ENCODE results near the gene MDP1. TPM values are rescaled to one million over a fixed set of nuclear protein-coding genes. Genes with fewer than 3 reads are reported as not detected.

The MDP1 gene
- total RNA-seq, 4 donors from 2014 or later = 5.6 to 137 (median 24.2) TPM

- Histone ChIP-seq H3K27ac (no peak overlapping the region), H3K4me3 (no peak overlapping the region), H3K4me1 (no peaks in the 10 kb centered on the region), H3K36me3 (no peaks in the 10 kb centered on the region), H3K27me3 (no peaks in the 10 kb centered on the region), H3K9me3 (no peaks in the 10 kb centered on the region)
- DNase-seq = no peak
- TF ChIP-seq CTCF (IDR thresholded peaks at IDR 0.05) = no peak
- TF ChIP-seq POLR2A (IDR thresholded peaks at IDR 0.05) = no peak
- intact Hi-C loops (cut with DNase I; ENCODE audit: low total_unique reads) = no loop called here
These were observed 46.1 kb upstream of the MDP1 start for GRCh38 chr14:24261969-24262327.

- DNase-seq = no peak
- Histone ChIP-seq H3K36me3 (no peaks in the 10 kb centered on the region), H3K27ac (no peak overlapping the region), H3K4me1 (no peaks in the 10 kb centered on the region), H3K4me3 (no peak overlapping the region), H3K27me3 (no peaks in the 10 kb centered on the region), H3K9me3 (no peaks in the 10 kb centered on the region)
- no peak for TF ChIP-seq CTCF (IDR thresholded peaks at IDR 0.05)
- no peak for TF ChIP-seq POLR2A (IDR thresholded peaks at IDR 0.05)
- intact Hi-C loops (cut with DNase I; ENCODE audit: low total_unique reads) = no loop called here
These were observed 45.5 kb upstream of the MDP1 start for GRCh38 chr14:24261256-24261968.

GRCh38 chr14:24260780-24261157 is 44.9 kb upstream of the MDP1 start:
- no peaks in the 10 kb centered on the region for H3K27me3 ChIP-seq
- H3K36me3 ChIP-seq = no peaks in the 10 kb centered on the region
- H3K27ac ChIP-seq = no peak overlapping the region
- intact Hi-C loops (cut with DNase I; ENCODE audit: low total_unique reads) = no loop called here
- no peaks in the 10 kb centered on the region for H3K4me1 ChIP-seq
- DNase-seq = no peak
- no peak overlapping the region for H3K4me3 ChIP-seq
- no peaks in the 10 kb centered on the region for H3K9me3 ChIP-seq
- TF ChIP-seq CTCF (IDR thresholded peaks at IDR 0.05) = no peak
- no peak for TF ChIP-seq POLR2A (IDR thresholded peaks at IDR 0.05)

GRCh38 chr14:24260026-24260779 is 44.3 kb upstream of the MDP1 start:
- intact Hi-C loops (cut with DNase I; ENCODE audit: low total_unique reads) = no loop called here
- H3K27me3 ChIP-seq = no peaks in the 10 kb centered on the region
- no peaks in the 10 kb centered on the region for H3K9me3 ChIP-seq
- TF ChIP-seq POLR2A (IDR thresholded peaks at IDR 0.05) (no peak), CTCF (IDR thresholded peaks at IDR 0.05) (no peak)
- no peak for DNase-seq
- H3K4me3 ChIP-seq = no peak overlapping the region
- no peak overlapping the region for H3K27ac ChIP-seq
- H3K36me3 ChIP-seq = no peaks in the 10 kb centered on the region
- H3K4me1 ChIP-seq = no peaks in the 10 kb centered on the region

GRCh38 chr14:24259282-24260025 is 43.6 kb upstream of the MDP1 start:
- Histone ChIP-seq H3K4me1 (no peaks in the 10 kb centered on the region), H3K27ac (no peak overlapping the region), H3K36me3 (no peaks in the 10 kb centered on the region), H3K27me3 (no peaks in the 10 kb centered on the region), H3K4me3 (no peak overlapping the region), H3K9me3 (no peaks in the 10 kb centered on the region)
- TF ChIP-seq CTCF (IDR thresholded peaks at IDR 0.05) = no peak
- TF ChIP-seq POLR2A (IDR thresholded peaks at IDR 0.05) = no peak
- intact Hi-C loops (cut with DNase I; ENCODE audit: low total_unique reads) = no loop called here
- DNase-seq = no peak

Measured in uterus (tissue), 4 donors.